Stimulated activated CD8-positive, alpha-beta memory T cell treated with anti-CD3 and anti-CD28 coated beads, Interleukin-7, amount 100 ng/mL, for 4 hours (primary cell): ENCODE results near the gene RAB35.

Source experiments
- DNase-seq, 2 donors: peaks; one replicate each; pipeline ENCODE4 v3.0.0-alpha.2; 2020; ENCODE audit warnings: low read depth in 2 of 2

RAB35 gene

DNA sequence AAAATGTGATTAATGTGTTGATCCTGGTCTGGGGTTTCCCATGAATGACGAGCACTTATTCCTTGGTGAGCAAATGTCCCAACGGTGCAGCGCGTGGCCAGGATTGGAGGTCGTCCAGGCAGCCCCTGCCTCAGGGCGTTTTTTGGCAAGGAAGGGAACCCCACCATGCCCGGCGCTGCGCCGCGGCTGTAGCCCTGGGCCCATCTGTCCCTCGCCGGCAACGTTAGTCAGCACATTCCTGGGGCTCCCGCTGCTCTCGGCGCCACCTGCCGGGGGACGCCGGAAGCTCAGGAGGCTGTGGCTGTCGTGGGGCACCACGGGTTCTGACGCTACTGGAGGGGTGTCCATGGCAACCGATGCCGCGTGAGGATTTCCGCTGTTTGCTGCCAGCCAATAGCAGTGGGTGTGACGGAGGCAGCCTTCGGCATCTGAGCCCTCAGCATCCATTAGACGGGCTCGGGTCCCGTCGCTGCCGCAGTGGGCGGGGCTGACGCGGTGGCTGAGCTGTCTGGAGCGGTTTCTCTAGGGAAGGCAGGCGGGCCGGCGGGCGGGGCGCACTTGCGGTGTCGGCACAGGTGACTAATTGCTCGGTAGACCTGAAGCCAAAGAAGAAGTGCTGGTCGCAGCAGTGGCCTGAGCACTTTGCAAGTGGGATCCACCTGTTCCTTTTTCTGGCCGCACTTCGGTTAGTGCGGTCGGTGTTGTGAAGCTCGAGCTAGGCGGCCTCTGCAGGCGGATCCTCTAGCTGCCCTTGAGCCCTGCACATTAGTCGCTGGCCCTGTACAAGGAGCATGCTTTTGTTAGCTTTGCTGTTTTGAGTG lies 29.5 kb downstream of the RAB35 start:
- DNase-seq, result peak; percentile 100

- DNase-seq, result no peak
Observed at GRCh38 chr12:120085920-120086645, 30.5 kb downstream of the RAB35 start.

DNA sequence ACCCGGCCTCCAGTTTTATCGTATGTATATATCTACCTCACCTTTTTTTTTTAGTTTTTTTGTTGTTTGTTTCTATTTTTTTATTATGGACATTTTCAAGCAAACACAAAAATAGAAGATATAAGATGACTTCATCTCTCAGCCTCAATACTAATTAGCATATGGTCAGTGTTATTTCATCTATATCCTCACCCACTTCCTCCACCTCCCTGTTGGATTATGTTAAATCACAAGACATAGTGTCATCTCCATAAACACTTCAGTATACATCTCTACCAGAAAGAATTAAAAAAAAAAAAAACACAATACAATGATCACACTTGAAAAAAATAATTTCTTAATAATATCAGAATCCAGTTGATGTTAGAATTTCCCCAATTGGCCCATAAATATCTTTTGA lies 34.9 kb downstream of the RAB35 start:
- DNase-seq, result no peak

GRCh38 chr12:120079411-120080400 lies 36.8 kb downstream of the RAB35 start:
- no peak for DNase-seq

GRCh38 chr12:120078868-120079267 lies 37.7 kb downstream of the RAB35 start:
- DNase-seq, result no peak

GRCh38 chr12:120077260-120077659 lies 39.3 kb downstream of the RAB35 start:
- DNase-seq, result no peak

- DNase-seq, result no peak
Observed at GRCh38 chr12:120076651-120077050, 39.9 kb downstream of the RAB35 start.

DNA sequence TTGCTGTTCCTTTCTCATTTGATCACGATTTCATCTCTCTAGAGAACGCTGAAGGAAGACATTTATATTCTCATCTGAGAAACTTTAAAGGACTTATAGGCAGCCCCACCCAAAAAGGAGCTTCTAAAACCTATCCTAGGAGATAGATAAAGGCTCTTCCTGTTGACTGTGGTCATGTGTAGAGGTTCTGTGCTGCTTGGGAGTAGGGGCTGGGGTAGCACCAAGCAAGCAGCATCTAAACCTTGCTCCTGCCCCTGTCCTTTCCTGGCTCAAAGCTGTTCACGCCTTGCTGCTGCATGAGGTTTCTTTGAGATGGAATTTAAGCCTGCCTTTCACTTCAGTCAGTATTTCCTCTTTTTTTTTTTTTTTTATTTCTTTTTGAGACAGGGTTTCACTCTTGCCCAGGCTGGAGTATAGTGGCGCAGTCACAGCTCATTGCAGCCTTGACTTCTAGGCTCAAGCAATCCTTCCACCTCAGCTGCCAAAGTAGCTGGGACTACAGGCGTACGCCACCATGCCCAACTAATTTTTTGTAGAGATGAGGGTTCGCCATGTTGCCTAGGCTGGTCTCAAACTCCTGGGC lies 41.4 kb downstream of the RAB35 start:
- no peak for DNase-seq

GRCh38 chr12:120072472-120073249 lies 43.9 kb downstream of the RAB35 start:
- no peak for DNase-seq

DNA sequence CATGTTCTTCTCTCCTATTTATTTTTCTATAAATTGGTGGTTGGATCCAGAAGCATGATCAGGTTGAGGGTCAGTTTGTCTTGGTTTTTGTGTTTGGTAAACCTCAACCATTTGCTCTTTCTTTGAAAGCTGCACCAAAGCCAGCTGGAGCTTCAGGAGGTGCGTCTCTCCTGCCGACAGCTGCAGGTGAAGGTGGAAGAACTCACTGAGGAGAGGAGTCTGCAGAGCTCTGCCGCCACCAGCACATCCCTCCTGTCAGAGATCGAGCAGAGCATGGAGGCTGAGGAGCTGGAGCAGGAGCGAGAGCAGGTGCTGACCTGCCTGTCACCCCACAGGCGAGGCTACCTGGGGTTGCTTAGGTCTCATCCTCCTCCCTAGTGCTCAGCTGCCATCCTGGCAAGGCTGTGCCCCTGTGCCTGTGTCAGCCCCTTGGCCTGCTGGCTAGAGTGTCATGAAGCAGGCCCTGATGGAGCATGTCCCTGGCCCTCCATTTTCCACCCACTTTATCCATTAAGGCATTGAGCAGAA lies 45.0 kb downstream of the RAB35 start:
- no peak for DNase-seq

DNA sequence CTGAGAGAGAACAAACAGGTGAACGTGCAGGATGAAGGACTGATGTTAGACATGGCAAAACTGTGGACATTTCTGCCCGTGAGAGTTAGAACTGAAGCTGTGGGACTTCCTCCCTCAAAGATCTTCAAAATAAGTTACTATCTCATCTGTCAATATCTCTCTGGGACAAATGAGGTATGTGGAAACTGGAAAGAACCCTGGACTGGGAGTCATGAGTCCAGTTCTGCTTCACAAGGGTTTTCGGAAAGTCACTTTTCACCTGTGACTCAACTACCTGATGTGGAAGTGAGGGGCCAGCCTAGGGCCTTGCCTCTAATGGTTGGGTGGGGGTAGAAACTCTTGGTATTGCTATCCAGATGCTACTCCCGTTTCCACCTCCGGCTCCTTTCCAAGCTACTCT lies 47.3 kb downstream of the RAB35 start:
- no peak for DNase-seq

- no peak for DNase-seq
Observed at GRCh38 chr12:120067901-120068300, 48.7 kb downstream of the RAB35 start.

- DNase-seq, result no peak
Observed at GRCh38 chr12:120067084-120067869, 49.3 kb downstream of the RAB35 start.

DNA sequence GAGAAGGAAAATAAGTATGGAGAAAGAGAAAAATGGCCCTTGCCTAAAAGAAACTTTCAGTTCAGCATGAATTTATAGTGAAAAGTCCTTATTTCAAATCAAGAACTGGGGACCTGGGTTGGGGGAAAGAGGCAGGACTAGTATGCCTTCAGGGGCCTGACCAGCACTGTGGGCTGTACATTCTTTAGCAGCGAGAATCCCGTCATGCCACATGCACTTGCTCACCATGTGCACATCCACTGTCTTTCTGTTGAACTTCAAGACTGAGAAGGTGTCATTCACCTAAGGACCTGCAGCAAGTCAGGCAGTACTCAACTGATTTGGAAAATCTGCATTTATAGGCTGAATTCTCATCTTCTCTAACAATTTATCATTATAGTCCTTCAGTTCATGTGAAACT lies 50.2 kb downstream of the RAB35 start:
- DNase-seq, result no peak

- DNase-seq, result no peak
Observed at GRCh38 chr12:120065472-120065871, 51.1 kb downstream of the RAB35 start.

DNA sequence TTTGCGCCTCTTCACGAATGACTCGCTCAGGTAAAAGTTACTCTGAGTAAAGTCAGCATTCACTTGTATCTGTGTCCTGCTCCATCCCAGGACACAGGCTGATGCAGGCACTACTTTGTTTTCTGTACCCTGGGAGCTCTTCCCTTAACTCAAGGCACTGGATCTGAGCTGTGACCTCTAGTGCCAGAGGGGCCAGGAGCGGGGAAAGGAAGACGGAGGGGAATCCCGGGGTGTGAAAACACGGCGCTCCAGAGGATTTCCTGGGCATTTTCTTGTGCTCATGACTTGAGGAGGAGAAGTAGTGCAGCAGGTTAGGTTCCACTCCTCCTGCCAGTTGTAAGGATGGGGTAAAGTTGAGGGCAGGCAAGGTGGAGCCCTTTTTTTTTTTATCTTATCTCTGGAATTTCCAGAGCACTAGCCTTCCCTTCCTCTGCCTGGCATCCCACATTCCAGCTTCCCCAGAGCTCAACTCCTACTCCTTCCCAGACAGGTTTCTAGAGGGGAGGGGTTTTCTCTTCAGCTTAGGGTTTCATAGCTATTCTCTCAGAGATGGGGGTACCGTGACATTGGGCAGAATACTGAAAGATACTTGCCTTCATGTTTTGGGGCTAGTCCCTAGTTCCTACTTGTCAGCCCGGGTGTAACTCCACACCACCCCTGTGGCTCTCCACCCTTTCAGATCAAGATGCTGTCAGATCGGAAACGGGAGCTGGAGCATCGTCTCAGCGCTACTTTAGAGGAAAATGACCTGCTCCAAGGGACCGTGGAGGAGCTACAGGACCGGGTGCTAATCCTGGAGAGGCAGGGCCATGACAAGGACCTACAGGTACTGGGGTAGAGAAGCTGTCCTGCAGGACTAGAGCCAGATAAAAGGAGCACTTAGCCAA lies 52.3 kb downstream of the RAB35 start:
- no peak for DNase-seq

- DNase-seq, result no peak
Observed at GRCh38 chr12:120062976-120063579, 53.5 kb downstream of the RAB35 start.

GRCh38 chr12:120061575-120062214 lies 54.9 kb downstream of the RAB35 start:
- no peak for DNase-seq
